ENCODE measurements around the gene MUSK.

DNA sequence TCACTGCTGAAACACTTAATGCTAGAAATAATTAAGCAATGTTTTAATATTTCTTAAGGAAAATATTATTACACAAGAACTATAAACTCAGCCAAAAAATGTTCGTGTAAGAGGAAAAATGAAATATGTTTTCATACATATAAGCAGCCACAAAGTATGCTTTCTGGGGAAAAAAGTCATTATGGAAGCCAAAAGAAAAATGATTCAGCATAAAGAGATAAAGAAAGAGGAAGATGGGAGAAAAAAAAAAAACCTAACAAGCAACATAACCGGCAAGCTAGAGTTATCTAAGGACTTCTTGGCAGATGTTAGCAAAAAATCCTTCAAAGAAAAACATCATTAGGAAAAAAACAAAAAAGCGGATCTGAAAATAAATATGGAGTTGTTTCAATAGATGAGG lies 179.1 kb downstream of the MUSK start:
- TF ChIP-seq NFATC4 (CRISPR knock-in tag; IDR thresholded peaks at IDR 0.05), result no peak
- TF ChIP-seq ESRRA (CRISPR knock-in tag; IDR thresholded peaks at IDR 0.05; ENCODE audit: borderline replicate concordance), result no peak
